Measurements from ENCODE around the gene ANKFN1.

The ANKFN1 gene

DNA sequence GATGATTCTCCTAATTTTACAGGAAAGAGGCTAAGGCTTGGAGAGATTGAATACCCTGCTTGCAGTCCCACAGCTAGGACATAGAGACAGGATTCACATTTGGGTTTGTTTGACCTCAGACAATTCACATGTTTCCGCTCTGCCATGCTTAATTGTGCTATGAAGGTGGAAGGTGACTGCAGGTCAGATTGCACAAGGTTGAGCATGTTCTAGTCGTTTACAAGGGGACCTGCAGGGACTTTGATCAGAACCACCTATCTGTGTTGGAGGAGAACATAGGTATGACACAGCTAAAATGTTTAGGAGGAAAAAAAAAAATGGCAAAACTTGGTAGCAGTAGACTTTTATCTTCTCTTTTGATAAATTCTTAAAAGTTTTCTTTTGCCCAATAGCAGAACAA lies 4.9 kb upstream of the ANKFN1 start:
- no peak for DNase-seq (ENCODE audit: low spot score)

DNA sequence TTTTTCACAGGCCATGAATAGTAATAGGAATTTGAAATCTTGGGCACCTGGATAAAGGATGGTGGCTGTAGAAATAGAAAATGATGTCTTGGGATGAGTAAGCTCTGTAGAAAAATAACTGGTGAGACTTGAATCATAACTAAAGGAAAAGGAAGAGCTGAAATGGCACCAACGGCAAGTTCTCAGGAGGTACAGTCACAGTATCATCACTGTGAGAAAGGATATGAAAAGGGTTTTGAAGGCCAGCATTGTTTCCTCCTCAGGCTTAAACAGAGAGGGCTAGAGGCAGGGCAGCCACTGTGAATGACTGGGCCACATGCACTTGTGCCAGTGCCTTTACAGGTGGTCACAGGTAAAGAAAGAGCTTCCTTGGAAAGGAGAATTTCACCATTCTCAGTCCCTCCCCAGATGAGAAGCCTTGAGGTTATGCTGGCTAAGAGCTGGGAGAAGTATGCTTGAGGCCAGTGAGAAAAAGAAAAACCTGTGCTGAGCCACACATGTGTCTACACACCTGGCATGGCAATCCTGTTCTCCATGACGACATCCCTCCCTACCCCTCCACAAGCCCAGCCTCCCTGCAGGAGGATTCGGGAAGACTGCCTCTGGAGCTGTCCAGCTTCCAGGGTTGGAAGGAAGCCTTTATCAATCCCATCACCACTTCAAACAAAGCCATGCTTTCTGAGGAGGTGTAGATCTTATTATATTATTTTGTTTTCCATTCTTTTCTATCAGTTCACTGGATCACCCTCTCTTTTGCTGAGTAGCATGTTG lies 3.8 kb upstream of the ANKFN1 start:
- DNase-seq (ENCODE audit: low spot score), result no peak

DNA sequence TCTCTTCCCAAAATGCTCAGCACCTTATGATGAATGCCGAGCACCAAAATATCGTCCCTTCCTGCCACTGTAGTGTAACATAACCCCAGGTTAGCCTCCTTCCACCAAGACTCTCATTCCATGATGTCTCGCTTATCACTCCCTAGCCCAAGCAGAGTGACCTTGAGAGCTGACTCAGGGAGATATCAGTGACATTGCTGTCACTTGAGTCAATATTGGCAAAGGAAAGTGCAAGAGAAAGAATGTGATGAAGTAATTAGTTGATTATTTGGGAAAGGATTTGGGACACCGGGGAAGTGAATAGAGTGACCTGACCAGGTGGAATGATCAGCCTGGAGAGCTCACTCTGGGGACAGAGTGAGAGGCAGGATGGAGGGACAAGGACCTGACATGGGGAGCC lies 2.6 kb upstream of the ANKFN1 start:
- no peak for DNase-seq (ENCODE audit: low spot score)

DNA sequence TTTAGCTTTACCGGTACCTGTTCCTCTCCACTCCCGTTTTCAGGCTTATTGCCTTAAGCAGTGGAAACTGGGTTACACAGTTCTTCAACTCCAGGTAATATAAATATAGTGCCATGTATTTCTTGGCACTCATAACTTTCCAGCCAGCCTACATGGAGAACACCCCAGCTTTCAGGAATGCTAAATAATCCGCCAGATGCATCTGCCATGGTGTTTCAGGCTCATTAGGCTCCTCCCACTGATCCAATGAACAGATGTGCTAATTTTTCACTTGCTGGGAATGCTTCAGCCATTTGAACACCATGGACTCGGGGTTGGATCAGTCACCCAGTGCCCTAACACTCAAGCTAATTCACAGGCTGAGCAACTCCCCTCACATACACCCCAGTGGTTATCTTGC lies 4.6 kb downstream of the ANKFN1 start:
- DNase-seq (ENCODE audit: low spot score), result no peak

DNA sequence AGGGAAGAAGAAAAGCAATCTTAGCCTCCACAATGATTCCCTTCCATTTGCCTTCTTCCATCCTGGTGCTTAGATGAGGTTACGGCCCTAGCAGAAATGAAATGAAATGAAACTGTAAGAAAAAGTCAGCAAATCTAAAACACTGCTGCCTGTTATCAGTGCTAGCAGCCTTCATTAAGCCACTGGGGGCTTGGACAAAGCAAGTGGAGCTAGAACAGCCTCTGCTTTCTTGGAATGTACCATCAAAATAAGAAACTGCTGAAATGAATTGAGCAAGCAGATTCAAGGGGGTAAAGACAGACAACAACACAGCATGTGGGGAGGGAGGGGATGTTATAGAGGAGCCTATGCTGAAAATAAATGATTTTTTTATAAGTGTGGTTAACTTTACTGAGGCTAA lies 5.1 kb downstream of the ANKFN1 start:
- DNase-seq (ENCODE audit: low spot score), result no peak

DNA sequence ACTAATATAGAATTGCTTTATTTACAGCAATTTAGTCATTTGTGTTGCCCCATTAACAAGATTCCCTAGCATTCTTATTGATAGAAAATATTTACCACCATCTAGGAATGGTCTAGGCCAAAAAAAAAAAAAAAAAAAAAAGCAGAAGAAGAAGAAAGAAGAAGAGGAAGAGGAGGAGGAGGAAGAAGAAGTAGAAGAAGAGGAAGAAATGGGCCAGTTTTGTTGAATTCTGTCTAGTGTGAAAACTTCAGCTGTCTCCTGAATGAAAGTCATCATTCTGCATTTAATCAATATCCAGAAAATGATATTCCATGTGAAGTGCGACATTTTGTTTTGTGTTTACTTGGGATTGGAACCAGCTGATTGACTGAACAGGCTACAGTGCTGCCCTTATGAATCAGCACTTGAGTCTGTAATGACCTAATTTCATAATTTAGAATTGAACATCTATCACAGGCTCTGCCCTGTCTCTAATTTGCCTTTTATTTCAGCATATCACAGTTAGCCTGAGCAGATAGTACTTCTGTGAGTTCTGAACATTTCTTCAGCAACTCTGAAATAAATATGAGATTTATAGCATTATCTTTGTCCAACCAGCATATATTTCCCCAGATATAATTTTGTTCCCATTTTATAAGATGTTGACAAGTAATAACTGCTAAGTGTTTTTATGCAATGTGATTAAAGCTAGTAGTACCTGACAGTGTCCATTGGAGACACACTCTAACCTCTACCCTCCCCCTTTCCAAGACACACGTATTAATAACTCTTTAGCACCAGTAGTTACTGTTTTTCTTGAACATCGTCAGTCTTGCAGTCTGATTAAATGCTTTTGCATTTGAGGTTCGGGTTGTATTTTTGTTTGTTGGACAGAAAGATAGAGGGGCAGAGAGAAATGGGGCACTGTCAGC lies 5.9 kb downstream of the ANKFN1 start:
- no peak for DNase-seq (ENCODE audit: low spot score)

DNA sequence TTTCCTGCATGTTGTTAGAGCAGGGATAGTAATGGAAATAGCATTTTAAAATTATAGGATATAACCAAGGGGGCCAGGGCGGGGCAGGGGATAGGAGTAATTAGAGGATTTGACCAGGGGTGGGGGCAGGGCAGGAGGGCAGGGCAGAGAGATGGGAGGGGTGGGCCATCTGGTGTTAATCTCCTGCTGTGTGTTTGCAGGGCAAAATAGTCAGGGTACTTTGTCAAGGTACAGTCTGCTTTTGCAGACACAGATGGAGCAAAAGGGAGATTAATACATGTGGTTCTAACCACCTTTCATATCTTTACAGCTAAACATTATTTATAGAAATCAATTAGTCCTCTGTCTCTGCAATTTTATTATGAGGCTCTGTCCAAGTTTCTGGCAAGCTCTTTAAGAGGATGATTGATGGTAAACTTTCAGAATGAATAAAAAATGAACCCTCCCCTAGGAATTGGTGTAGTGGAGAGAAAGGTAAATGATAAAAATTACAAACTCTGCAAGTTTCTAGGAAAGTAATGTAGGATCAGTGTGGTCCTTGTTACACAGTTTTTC lies 6.6 kb downstream of the ANKFN1 start:
- DNase-seq (ENCODE audit: low spot score), result no peak

DNA sequence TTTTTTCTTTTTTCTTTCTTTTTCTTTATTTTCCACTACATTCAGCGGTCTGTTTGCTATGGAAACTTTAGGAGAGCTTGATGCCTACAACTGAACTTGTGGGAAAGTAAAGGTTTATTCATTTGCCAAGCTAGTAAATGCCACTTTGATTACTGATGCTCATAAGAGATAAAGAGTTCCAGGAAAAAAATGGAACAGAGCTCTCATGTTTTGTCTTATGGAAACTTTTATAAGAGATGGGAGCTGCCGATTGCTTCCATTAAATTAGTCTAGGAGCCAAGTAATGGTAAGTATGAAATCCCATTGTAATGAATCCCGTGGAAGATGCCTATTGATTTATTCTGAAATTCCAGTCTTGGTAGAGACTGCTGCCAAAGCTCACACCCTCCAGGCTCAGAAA lies 7.1 kb downstream of the ANKFN1 start:
- no peak for DNase-seq (ENCODE audit: low spot score)

DNA sequence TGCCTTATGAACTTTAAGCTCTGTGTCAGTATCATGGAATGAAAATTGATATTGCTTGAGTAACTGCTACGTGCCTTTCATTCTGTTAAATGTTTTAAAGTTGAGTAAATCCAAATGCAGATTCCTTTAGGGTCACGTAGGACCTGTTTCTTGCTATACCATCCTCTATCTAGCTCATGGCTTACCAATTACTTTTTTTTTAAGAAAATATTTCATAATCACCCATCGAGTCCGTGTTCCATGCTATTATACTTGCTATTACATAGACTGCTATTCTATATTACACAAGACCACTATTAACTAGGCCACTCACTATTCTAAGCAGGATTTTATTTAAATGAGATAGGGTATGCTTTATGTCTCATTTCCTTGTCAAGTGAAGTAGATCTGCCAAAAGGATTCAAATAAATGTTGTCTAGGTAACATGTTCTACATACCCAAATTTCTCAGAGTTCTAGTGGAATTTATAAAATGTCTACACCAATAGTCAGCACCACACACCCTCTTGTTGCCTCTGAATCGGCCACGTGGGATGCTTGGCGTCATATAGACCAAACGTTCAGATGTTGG lies 11.9 kb downstream of the ANKFN1 start:
- no peak for DNase-seq (ENCODE audit: low spot score)

DNA sequence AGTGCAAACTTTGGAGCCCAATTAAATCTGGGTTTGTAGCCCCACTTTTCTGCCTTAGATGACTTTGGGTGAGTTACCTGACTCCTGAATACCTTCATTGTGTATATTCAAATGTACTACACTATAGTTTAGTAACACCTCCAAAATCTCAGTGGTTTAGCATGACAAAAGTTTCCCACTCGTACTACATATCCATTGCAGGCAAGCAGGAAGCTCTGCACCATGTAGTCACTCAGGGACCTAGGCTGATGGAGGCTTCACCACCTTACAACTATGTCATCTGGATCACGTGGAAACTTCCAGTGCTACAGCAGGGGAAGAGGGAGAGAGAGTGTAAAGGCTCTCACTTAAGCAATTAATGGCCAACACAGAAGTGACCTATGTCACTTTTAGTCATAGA lies 14.2 kb downstream of the ANKFN1 start:
- DNase-seq (ENCODE audit: low spot score), result no peak

DNA sequence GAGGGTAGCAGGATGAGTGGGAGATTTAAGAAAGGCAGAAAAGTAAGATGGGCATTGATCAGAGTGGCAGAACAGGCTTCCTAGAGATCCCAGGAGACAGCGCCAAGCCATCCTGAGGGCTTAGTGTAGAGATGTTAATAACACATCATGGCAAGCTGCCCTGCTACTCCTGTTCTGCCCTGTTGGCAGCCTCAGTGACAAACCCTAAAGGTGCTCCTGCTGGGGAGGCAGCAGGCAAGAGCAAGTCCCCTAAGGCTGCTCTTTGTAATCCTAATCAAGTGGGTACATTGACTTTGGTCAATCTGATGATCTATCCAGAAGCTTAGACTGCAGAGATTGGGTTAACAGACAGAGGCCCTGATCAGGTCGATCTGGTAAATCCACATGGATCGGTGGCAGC lies 16.3 kb downstream of the ANKFN1 start:
- DNase-seq (ENCODE audit: low spot score), result no peak

DNA sequence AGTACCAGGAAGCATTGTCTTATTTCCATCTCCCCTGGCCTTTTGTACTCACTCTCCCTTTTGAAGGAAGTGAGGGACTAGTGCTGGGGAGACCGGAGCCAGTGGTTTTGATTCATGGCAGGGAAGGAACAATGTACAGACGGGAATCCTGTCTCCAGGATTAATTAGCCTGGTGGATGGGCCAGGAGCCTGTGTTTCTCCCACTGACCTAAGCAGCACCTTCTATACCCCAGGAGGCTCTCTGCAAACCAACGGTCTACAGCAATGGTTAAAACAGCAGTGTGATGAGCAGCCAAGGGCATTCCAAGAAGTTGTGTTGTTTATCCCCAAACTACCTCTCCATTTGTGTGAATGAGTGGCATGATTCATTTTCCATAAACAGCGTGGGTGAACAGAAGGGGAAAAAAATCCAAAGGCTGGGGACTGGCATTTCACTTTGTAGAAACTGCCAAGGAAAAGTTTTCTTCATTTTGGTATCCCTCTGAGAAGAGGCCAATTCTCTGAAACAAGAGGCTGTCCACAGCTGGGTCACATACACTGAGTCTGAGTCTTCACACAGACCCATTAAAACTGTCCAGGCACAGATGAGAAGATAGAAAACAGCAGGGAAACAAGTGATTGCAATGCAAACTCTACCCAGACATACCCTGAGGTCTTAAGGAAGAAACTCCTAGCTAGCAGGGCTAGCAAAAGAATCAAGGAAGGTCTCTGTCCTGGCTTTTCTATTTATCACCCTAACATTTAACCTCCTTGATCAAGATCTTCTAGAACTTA lies 18.1 kb downstream of the ANKFN1 start:
- no peak for DNase-seq (ENCODE audit: low spot score)

DNA sequence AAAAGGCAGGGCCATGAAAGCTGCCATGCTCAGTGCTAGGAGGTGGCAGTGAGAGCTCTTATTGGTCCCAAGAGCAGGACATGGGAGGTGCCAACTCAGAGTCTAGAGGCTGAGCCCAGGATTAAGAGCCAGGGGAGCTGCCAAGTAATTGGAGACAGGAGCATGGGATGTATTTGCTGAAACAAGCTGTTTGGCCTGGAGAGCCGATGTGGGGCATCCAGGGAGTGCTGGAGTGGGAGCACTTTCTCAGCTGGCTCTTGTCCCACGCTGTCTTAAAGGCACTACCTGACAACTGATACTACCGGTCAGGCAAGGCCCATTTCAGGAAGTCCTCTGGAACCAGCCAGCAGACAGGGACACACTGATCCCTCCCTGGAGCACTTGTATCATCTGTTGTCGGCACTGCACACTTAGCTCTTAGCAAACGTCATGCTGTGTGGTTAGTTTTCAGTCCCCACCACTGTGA lies 19.3 kb downstream of the ANKFN1 start:
- no peak for DNase-seq (ENCODE audit: low spot score)

DNA sequence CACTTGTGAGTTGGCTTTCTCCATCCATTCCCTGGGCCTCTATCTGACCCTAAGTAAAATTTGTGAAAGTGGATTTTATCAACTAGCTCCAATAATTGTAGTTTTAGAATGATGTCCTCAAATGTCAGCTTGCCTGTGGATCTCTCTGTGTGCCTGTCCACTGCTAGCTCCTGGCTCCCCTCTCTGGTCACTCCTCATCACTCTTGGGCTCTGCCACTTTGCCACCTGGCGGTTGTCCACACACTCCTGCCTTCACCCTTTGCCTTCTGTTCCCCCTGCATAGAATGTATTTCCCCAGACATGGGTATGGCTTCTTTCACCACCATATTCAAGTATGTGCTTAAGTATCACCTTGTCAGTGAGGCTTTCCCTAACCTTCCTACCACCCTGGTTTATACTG lies 19.8 kb downstream of the ANKFN1 start:
- no peak for DNase-seq (ENCODE audit: low spot score)

DNA sequence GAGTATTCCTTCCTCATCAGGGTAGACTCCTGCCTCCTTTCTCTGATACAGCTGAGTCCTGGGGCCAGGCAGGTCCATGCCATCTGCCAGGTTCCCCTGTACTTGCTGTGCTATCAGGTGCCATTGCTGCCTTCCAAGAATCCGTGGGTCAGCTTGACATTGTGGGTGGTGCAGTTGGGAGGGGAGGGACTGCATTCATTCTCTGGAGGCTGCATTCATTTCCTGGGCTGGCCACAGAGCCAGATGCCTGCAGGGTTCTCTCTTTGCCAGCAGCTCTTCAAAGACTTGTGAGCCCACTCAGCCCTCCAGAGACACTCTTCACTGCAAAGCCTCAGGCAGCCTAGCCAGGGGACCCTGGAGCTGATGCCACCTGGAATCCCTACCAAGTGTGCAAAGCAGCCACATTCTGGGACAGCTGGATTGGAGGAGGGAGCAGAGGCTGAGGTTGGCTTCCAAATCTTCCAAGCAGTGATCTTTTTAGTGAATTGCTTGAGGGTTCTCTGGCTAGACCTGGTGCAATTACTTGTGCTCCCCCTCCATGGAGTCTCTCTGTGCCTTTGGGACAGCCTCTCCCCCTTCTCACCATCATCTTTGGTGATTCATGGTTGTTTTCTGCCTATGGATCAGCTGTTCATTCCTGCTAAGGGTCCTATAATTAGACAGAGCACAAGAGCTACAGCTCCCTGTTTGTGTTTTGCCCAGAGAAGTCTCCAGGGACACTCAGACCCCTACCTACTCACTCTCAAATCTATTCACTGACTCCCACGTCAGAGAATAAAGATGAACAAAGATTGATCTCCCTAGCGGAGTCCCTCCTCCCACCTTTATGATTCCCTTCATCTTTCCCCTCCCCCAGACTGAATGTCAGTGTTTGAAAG lies 20.9 kb downstream of the ANKFN1 start:
- no peak for DNase-seq (ENCODE audit: low spot score)

DNA sequence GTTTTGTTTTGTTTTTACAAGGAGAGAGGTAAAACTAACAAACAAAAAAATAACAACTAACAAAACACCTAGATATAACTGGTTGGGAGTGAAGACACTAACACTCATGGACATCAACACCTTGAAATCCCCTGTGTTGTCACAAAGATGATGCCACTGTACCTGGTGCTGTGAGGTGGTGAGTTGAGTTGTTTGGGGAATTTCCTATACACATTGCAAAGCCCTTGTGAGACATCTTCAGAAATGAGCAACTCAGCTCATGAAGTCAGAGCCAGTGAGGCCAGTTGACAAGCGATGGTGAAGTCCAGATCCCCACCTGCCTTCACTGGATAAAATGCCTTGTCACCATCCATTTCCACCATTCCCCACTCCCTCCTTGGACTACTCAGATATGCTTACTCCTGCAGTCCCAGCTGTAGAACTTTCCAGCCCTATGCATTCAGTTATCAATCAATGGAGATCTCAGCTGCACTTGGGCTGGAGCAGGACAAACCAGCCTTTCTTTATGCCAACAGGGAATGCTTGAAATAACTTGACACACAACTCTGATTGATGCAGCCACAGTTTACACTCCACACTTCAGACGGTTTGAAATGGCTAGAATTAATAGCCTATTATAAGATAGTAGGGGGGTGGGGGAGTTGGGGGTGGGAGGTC lies 22.2 kb downstream of the ANKFN1 start:
- no peak for DNase-seq (ENCODE audit: low spot score)

DNA sequence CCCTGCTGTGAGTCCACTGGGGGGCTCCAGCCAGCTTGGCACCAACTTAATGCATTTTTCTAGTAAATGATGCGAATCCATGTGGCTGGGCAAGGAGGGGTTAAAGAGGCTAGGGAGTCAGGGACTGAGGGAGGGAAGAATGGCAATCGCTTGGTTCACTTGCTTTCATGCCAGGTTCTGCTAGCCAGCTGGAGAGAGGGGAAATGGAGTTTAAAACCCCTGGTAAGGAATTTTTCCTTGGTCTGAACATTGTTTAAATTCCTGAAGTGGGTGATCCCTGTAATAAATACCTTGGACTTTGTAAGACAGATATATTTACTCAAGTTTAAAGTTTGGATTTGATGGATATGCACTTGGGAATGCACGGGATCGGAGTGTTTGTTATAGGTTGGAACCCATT lies 22.8 kb downstream of the ANKFN1 start:
- no peak for DNase-seq (ENCODE audit: low spot score)

DNA sequence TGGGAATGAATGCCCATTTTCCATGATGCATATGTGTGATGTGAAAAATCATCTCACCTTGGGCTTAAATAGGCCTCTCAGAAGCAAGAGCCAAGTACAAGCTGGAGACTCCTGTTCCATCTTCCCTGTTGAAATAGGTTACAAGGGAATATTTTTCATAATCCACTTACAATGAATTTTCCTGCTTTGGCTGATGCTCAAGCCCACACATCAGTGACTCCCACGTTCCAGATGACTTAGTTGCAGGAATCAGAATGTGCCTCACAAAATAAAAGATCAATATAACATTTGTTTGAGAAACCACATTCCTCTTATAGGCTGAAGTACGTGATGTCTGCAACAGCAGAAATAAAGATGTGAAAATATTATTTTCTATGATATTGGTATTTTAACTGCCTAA lies 24.1 kb downstream of the ANKFN1 start:
- no peak for DNase-seq (ENCODE audit: low spot score)

DNA sequence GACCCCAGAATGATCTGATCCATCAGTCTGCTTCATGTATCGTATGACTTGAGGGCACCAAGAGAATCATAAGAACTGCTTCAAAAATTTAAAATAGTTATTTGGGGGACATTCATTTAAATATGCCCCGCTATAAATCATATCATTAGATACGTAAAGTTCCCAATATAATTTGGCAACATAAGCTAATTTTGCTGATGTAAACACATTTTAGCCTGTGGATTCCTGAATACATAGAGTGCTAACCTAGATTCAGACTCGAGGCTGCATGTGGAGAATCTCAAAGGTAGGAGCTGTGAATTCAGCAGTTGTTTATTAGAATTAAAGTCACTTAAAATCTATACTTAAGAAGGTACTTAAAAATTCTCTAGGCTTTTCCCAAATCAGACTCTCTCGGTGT lies 24.9 kb downstream of the ANKFN1 start:
- DNase-seq (ENCODE audit: low spot score), result no peak

DNA sequence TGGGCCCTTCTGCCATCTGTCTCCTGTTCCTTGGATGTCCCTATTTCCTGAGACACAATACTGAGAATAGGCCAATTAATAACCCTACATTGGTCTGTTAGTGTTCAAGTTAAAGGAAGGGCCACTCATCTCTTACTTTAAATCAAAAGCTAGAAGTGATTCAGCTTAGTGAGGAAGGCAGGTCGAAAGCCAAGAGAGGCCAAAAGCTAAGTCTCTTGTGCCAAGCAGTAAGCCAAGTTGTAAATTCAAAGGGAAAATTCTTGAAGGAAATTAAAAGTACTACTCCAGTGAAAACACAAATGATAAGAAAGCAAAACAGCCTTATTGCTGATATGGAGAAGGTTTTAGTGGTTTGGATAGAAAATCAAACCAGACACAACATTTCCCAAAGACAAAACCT lies 28.8 kb downstream of the ANKFN1 start:
- no peak for DNase-seq (ENCODE audit: low spot score)

Measured in HuH-7.5 (cell line).